ENCODE results near the gene EIF3A. TPM values are rescaled to one million over a fixed set of nuclear protein-coding genes. Genes with fewer than 3 reads are reported as not detected.
A peak's percentile ranks its signal among the peaks of the same experiment; 100 is the strongest.

The EIF3A gene
- polyA plus RNA-seq, 3 donors, result 18.8 to 49.1 (median 24.2) TPM

GRCh38 chr10:119119400-119119799 is 38.8 kb upstream of the EIF3A start:
- intact Hi-C loops (cut with micrococcal nuclease), result no loop called here
- Histone ChIP-seq H4K20me1 (ENCODE audit: insufficient read depth, low read length) (peaks cover 22% of the 10 kb centered on the region), H3K9ac (ENCODE audit: insufficient read depth, low read length, poor library complexity, severe bottlenecking) (no peak overlapping the region), H3K27me3 (ENCODE audit: control insufficient read depth in 2 of 2, insufficient read depth in 2 of 2, low read length in 2 of 2) (no peaks in the 10 kb centered on the region), H3K79me2 (ENCODE audit: insufficient read depth, low read length) (peaks cover 87% of the 10 kb centered on the region), H3K4me3 (replicated peaks in 1 of 3; ENCODE audit: low read depth in 2 of 3, low read length in 3 of 3) (no peak overlapping the region), H3K9me3 (replicated peaks in 1 of 2; ENCODE audit: control insufficient read depth in 1 of 2, insufficient read depth in 1 of 2, low read length in 2 of 2) (no peaks in the 10 kb centered on the region), H3K4me2 (replicated peaks; ENCODE audit: extremely low read depth, low read length, poor library complexity, severe bottlenecking) (no peak overlapping the region), H3K27ac (ENCODE audit: low read depth in 1 of 2, low read length in 2 of 2) (peak overlapping the region in 1 of 2 donors; percentile 18), H3K4me1 (ENCODE audit: control insufficient read depth in 1 of 2, insufficient read depth in 2 of 2, low read length in 2 of 2) (peaks cover 19 to 20% of the 10 kb centered on the region in 2 donors), H2AFZ (ENCODE audit: insufficient read depth, low read depth, low read length, poor library complexity, severe bottlenecking) (no peak overlapping the region), H3K36me3 (replicated peaks in 1 of 2; ENCODE audit: control insufficient read depth in 1 of 2, insufficient read depth in 2 of 2, low read length in 2 of 2) (peaks cover 67 to 97% of the 10 kb centered on the region in 2 donors)
- no CpG with 5 or more reads among the region's 1 CpG for WGBS (ENCODE audit: insufficient coverage)
- Mint-ChIP-seq H3K27me3 (ENCODE audit: low read depth in 3 of 3) (peaks cover 0 to 3% (median 0%) of the 10 kb centered on the region in 3 donors), H3K4me1 (peaks cover 21% of the 10 kb centered on the region), H3K9me3 (peaks cover 0 to 3% (median 0%) of the 10 kb centered on the region in 7 donors), H3K27ac (peak overlapping the region in 5 of 7 donors; percentile 30 to 74 (median 50)), H3K36me3 (peaks cover 51 to 95% of the 10 kb centered on the region in 2 donors), H3K4me3 (no peak overlapping the region)
- TF ChIP-seq CTCF (IDR thresholded peaks at IDR 0.05), result no peak
- DNase-seq, result no peak

- H3K9me3 Mint-ChIP-seq, result peaks cover 0 to 3% (median 0%) of the 10 kb centered on the region in 7 donors
- no peak overlapping the region for H3K4me3 Mint-ChIP-seq
- TF ChIP-seq CTCF (IDR thresholded peaks at IDR 0.05), result no peak
- H3K4me1 ChIP-seq (ENCODE audit: control insufficient read depth in 1 of 2, insufficient read depth in 2 of 2, low read length in 2 of 2), result peaks cover 31 to 32% of the 10 kb centered on the region in 2 donors
- H3K27me3 ChIP-seq (ENCODE audit: control insufficient read depth in 2 of 2, insufficient read depth in 2 of 2, low read length in 2 of 2), result no peaks in the 10 kb centered on the region
- peaks cover 28% of the 10 kb centered on the region for H4K20me1 ChIP-seq (ENCODE audit: insufficient read depth, low read length)
- intact Hi-C loops (cut with micrococcal nuclease), result no loop called here
- peaks cover 67 to 97% of the 10 kb centered on the region in 2 donors for H3K36me3 ChIP-seq (replicated peaks in 1 of 2; ENCODE audit: control insufficient read depth in 1 of 2, insufficient read depth in 2 of 2, low read length in 2 of 2)
- DNase-seq, result no peak
- H3K4me2 ChIP-seq (replicated peaks; ENCODE audit: extremely low read depth, low read length, poor library complexity, severe bottlenecking), result no peak overlapping the region
- H3K4me1 Mint-ChIP-seq, result peaks cover 33% of the 10 kb centered on the region
- no peak overlapping the region for H2AFZ ChIP-seq (ENCODE audit: insufficient read depth, low read depth, low read length, poor library complexity, severe bottlenecking)
- peaks cover 51 to 94% of the 10 kb centered on the region in 2 donors for H3K36me3 Mint-ChIP-seq
- H3K27ac Mint-ChIP-seq, result peak overlapping the region in 4 of 7 donors; percentile 45 to 80 (median 66)
- H3K9ac ChIP-seq (ENCODE audit: insufficient read depth, low read length, poor library complexity, severe bottlenecking), result no peak overlapping the region
- H3K4me3 ChIP-seq (replicated peaks in 1 of 3; ENCODE audit: low read depth in 2 of 3, low read length in 3 of 3), result no peak overlapping the region
- peaks cover 83% of the 10 kb centered on the region for H3K79me2 ChIP-seq (ENCODE audit: insufficient read depth, low read length)
- no peaks in the 10 kb centered on the region for H3K9me3 ChIP-seq (replicated peaks in 1 of 2; ENCODE audit: control insufficient read depth in 1 of 2, insufficient read depth in 1 of 2, low read length in 2 of 2)
- peaks cover 0 to 3% (median 0%) of the 10 kb centered on the region in 3 donors for H3K27me3 Mint-ChIP-seq (ENCODE audit: low read depth in 3 of 3)
- H3K27ac ChIP-seq (ENCODE audit: low read depth in 1 of 2, low read length in 2 of 2), result no peak overlapping the region
- 100% methylated on average over 1 of the region's 5 CpGs for WGBS (ENCODE audit: insufficient coverage)
Observed at GRCh38 chr10:119118231-119118630, 37.6 kb upstream of the EIF3A start.
